NCI-H2227 (cell line): ENCODE measurements around the gene PCYT1A.
"Not testable (repeated sequence)": the region's sequence is repeated elsewhere in the genome, so short reads cannot be mapped to it uniquely, and the experiment has no call there.

Source experiments
- DNase-seq: peaks from one replicate; lab custom pipeline; 2025; ENCODE audit not compliant: unreplicated experiment; lab: John Stamatoyannopoulos, UW

PCYT1A gene

DNA sequence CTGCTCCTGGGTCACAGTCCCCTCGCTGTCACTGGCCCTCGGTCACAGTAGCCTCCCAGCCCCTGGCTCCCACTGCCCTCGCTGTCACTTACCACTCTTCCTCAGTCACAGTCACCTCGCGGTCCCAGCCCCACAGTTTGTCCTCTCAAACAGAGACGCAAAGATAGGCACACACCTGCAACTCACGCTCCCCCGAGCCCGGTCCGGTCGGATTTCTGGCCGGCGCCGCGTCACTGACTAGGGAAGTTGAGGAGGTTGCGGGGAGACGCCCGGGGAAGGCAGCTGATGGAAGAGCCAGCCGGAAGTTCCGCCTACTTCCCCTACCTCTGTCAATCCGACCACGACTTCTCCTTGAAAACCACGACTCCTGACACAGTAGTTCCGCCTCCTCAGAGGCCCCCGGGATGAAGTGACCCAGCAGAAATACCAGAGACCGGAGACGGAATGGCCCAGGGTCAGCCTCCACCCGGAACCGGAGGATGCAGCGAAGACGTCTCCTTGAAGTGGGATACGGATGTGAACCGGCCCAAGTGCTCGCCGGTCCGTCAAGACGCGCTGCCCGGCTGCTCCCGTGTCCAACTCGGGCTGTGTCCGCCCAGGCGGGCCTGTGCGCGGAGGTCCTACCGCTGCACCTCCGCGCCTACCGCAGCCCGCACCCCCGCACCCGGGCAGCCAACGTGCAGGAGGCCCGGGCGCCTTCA, at the start of gene PCYT1A:
TSS of gene PCYT1A (minus strand) at position 287 of the 701 bp plus-strand sequence. CDS start 17,195 bp downstream, outside the sequence.
- peak; percentile 94 for DNase-seq

DNA sequence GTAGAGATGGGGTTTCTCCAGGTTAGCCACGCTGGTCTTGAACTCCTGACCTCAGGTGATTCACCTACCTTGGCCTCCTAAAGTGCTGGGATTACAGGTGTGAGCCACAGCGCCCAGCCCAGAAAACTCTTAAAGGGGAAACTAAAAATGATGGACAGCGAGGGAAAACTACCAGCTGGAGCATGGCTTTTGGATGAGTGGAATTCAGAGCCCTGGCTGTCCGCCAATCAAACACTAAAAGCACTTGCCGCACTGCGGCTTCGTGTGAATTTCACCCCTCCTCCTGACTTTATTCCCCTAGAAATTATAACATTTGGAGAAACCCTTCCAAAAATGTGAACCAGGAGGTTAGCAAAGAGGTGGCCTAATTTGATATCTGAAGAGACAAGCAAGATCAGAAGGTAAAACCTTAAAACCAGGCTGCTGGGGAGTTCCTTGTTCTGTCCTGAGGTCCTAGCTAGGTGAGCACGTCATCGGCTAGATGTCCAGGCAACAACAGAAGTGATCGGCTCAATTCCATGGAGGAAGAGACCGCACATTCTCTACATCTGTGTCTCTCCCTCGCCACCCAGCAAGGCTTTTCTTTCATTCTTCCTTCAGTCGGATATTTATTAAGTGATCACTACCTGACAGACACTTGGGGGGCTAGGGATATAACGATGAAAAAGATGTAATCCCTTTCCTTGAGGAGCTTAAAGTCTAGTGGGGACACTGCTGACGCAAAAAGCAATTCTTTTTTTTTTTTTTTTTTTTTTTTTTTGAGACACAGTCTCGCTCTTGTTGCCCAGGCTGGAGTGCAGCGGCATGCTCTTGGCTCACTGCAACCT, 49.0 kb upstream of the PCYT1A start:
- no peak for DNase-seq

DNA sequence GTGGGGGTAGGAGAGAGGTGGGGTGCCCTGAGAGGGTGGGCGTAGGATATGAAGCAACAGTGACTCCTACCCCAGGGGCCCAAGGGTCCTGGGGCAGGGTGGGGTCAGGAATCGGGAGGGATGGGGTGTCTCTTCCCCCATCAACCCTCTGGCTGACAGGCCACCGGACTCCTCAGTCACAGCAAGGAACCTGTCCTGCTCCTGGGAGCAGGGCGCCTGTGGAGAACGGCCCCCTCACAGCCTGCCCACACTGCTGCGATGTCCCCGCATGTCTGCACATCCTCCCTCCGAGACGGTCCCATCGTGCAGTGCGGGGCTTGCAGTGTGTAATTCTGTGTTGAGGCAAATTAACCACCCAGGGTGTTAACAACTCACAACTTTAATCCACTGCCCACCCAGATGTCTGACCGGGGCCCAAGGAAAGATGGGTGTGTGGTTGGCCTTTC, 48.0 kb upstream of the PCYT1A start:
- peak; percentile 15 for DNase-seq

DNA sequence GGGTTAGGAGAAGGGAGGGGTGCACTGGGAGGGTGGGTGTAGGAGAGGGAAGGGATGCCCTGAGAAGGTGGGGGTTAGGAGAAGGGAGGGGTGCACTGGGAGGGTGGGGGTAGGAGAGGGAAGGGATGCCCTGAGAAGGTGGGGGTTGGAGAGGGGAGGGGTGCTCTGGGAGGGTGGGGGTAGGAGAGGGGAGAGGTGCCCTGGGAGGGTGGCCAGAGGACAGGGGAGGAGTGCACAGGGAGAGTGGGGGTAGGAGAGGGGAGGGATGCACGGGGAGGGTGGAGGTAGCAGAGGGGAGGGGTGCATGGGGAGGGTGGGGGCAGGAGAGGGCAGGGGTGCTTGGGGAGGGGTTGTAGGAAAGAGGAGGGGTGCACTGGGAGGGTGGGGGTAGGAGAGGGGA, 47.5 kb upstream of the PCYT1A start:
- DNase-seq = no peak

DNA sequence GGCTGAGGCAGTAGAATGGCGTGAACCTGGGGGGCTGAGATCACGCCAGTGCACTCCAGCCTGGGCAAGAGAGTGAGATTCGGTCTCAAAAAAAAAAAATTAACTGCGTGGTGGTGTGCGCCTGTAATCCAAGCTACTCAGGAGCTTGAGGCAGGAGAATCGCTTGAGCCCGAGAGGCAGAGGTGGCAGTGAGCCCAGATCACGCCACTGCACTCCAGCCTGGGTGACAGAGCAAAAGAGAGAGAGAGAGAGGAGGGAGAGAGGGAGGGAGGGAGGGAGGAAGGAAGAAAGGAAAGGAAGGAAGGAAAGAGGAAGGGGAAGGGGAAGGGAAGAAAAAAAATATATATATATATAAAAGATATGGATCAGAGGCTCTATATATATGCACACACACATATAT, 44.6 kb upstream of the PCYT1A start:
- DNase-seq = no peak

DNA sequence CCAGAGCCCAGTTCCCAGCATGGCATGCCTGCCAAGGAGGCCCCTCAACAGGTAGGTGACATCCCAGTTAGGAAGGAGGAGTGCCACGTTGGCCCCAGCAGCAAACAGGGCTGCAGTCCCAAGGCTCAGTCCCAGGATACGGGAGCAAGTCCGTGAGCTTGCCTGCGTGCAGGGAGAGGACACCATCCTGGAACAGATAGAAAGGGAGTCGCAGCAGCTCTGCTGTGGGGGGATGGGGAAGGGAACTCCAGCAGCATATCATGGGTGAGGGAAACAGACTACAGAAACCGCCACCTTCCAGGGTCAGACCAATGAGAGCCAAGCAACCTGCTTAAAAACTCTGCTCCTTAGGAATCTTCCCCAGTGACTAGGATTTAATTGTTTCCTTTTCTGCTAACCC, 39.9 kb upstream of the PCYT1A start:
- no peak for DNase-seq

DNA sequence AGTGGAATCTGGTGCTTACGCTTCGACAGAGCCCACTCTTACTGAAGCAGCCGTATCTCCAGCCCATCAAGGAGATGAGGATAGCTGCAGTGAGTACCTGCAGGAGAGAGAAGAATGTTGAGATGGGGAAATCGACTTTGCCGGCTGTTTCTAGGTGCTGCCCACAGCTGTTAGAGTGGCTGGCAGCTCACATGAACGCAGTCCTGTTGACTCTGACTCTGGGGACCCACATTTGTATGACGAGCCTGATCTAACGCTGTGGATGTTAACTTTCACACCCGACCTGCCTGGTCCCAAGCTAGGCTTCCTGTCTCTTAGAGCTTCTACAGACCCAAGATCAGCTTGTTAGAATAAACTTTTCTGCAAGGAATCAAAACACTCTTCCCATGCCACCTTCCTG, 39.4 kb upstream of the PCYT1A start:
- DNase-seq = no peak

DNA sequence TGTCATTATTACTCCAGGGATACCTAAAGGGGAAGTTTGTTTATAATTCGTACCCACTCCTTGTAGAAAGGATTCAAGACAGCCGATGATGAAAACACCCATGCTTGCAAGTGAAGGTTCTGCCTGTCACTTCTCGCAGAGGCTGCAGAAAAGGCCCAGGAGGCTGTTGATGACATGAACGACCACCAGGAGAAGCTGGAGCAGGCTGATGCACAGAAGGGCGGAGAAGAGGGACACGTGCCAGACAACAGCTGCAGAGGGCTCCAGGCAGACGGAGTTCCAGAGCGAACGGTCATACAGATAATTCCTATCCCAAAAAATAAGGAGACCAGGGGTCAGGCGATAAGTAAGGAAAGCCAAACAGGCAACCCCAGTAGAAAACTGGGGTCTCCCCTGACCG, 36.2 kb upstream of the PCYT1A start:
- DNase-seq = peak; percentile 58

DNA sequence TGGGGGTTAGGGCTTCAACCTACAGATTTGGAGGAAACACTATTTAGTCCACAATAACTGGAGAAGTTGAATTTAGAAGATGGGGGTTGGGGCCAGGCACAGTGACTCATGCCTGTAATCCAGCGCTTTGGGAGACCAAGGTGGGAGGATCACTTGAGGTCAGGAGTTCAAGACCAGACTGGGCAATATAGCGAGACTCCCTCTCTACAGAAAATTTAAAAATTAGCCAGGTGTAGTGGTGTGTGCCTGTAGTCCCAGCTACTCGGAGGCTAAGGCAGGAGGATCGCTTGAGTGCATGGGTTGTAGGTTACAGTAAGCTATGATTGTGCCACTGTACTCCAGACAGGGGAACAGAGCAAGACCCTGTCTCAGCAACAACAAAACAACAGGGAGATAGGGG, 35.5 kb upstream of the PCYT1A start:
- no peak for DNase-seq

DNA sequence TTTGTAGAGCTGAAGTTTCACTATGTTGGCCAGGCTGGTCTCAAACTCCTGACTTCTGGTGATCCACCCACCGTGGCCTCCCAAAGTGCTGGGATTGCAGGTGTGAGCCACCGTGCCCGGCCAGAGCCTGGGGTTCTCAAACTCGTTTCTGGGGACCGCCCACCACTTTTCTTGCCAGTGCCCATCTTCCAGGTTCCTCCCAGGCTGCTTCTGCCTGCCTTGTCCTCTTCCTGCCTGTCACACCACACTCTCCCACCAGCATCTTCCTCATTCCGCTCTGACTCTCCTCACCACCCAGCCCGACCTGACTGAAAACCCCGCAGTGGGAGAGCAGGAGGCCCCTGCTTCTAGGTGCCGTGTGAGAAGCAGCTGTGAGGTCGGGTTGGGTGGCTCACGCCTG, 33.6 kb upstream of the PCYT1A start:
- no peak for DNase-seq

DNA sequence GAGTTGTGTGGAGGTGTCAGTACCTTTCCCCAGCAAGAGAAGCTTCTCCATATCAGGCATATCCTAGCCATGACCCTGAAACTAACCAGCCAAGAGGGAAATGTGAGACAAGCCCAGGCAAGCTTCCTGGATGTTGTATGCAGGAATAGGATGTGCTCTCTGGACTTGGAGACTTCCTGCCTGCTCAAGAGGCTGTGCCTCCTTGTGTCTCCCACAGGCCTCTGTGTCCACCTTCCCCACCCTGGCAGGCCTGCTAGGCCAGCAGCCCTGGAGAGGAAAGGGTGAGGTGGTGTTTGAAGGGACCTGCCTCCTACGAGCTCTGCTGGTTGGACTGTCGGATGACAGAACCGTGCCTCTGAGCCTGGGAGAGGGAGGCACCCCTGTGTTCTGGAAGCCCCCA, 32.6 kb upstream of the PCYT1A start:
- DNase-seq = no peak

DNA sequence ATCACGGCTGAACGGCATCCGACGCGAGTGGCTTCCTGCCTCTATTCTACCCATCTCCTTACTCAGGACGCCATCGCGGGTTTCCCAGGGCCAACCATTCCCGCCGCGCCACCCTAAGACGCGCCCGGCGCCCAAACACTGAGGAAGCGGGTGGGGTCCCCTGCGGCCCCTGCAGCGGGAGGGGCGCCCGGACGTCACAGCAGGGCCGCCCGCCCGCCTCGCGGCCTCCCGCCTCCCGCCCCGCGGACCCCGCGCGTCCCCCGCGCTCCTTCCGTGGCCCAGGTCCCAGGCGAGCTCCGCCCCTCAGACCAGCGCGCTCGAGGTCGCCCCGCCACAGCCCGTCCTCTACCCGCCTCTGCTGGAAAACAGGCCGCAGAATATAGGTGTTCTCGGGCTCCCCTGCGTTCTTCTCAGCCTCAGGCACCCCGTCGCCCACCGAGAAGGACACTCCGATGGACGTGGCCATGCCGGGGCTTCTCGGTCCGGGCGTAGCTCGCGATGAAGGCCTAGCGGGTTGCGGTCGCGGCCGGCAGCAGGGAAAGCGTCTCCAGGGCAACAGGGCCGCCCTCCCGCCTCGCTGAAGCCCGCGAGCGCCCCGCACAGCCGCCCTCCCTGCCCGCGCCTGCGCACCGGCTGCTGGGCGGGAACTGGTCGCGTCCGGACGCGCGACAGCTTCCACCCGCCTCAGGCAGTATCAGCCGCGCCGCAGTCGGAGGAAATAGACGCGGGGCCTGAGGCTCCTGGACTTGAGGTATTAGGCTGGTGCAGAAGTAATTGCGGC, 30.4 kb upstream of the PCYT1A start, which contains the start of gene DYNLT2B:
TSS of gene DYNLT2B (minus strand) at position 554 of the 781 bp plus-strand sequence. CDS start at position 466, 88 bp downstream.
- DNase-seq = peak; percentile 95

DNA sequence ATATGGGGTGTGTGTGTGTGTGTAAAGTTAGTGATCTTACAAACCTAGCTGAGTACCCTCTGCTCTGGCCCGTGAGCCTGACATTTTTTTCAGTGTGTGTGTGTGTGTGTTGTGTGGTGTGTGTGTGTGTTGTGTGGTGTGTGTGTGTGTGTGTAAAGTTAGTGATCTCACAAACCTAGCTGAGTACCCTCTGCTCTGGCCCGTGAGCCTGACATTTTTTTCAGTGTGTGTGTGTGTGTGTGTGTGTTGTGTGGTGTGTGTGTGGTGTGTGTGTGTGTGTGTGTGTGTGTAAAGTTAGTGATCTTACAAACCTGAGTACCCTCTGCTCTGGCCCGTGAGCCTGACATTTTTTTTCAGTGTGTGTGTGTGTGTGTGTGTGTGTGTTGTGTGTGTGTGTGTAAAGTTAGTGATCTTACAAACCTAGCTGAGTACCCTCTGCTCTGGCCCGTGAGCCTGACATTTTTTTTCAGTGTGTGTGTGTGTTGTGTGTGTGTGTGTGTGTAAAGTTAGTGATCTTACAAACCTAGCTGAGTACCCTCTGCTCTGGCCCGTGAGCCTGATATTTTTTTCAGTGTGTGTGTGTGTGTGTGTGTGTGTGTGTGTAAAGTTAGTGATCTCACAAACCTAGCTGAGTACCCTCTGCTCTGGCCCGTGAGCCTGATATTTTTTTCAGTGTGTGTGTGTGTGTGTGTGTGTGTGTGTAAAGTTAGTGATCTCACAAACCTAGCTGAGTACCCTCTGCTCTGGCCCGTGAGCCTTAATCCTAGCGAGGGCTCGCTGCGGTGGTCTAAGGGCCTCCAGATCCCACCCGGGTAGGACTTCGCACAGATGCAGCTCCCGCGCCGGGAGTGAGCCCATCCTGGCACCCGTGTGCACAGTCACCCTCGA, 29.5 kb upstream of the PCYT1A start:
- peak; percentile 20 for DNase-seq

DNA sequence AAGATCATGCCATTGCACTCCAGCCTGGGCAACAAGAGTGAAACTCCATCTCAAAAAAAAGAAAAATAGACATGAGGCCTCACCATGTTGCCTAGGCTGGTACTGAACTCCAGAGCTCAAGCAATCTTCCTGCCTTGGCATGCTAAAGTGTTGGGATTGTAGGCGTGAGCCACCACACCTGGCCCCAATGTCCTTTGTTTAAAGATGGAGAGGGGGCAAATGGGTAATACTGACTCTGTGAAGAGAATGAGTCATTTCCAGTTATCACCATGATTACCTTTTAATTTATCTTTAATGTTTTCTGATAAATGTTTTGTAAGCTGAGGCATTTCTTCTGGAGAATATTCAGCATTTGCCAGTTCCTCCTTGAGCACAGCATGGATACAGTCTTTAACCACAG, 28.3 kb upstream of the PCYT1A start:
- DNase-seq = no peak

DNA sequence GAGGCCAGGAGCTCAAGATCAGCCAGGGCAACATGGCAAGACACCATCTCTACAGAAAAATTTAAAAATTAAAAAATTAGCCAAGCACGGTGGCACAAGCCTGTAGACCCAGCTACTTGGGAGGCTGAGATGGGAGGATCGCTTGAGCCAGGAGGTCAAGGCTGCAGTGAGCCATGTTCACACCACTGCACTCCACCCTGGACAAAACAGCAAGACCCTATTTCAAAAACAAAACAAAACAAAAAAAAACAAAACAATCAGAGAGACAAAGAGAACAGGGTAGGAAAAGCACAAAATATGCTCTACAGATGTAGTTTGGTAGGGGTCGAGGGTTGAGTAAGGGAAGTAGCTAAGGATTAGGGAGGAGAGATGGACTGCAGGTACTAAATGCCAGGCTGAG, 27.1 kb upstream of the PCYT1A start:
- DNase-seq = no peak

DNA sequence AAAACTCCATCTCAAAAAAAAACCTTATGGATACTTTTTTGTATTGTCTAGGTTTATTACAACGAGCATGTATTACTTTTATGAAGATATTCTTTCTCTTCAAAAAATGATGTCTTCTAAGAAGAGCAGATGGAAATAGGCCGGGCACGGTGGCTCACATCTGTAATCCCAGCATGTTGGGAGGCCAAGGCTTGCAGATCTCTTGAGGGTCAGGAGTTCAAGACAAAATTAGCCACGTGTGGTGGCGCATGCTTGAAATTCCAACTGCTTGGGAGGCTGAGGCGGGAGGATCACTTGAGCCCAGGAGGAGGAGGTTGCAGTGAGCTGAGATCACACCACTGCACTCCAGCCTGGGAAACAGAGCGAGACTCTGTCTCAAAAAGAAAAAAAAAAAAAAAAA, 26.6 kb upstream of the PCYT1A start:
- not testable (repeated sequence) for DNase-seq

DNA sequence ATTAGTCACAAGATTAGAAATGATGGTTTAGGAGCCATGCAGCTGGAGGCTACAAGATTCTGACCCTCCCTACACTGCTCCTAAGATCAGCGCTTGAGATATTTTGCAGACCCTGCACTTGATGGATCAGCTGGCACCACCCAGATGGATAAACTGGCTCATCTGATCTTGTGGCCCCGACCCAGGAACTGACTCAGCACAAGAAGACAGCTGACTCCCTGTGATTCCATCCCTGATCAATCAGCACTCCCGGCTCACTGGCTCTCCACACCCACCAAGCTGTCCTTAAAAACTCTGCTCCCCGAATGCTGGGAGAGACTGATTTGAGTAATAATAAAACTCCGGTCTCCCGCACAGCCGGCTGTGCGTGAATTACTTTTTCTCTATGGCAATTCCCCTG, 15.4 kb upstream of the PCYT1A start:
- DNase-seq = not testable (repeated sequence)

DNA sequence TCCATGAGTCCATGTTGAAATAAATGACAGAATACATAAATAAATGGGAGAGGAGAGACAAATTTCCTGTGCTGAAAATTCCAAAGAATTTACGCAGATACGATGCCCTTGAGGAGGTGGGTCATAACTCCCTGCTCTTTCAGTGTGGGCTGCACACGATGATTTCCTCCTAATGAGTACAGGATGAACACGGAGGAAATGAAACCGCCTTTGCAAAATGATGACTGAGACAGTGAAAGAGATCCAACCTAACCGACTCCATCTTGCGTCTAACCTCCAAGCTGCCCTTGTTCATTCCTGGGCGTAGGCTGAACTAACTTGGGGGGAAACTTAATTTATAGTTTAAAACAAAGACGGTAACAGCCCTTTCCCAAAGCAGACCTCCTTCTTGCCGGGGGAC, 15.0 kb upstream of the PCYT1A start:
- not testable (repeated sequence) for DNase-seq

DNA sequence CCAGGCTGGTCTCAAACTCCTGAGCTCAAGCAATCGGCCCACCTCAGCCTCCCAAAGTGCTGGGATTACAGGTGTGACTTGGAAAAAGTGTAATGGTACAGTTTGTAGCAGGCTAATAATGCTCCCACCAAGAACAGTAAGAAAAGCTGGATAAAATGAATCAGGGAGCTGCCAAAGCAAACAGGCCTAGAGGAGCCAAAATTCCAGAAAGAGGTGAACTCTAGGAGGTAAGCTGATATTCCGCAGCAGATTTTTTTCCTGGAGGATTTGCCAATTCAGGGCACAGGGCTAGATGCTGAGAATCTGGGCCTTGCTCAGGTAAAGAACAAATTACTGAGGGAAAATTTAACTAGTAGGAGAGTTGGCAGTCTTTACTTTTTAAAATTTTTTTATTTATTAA, 11.0 kb upstream of the PCYT1A start:
- DNase-seq = no peak

DNA sequence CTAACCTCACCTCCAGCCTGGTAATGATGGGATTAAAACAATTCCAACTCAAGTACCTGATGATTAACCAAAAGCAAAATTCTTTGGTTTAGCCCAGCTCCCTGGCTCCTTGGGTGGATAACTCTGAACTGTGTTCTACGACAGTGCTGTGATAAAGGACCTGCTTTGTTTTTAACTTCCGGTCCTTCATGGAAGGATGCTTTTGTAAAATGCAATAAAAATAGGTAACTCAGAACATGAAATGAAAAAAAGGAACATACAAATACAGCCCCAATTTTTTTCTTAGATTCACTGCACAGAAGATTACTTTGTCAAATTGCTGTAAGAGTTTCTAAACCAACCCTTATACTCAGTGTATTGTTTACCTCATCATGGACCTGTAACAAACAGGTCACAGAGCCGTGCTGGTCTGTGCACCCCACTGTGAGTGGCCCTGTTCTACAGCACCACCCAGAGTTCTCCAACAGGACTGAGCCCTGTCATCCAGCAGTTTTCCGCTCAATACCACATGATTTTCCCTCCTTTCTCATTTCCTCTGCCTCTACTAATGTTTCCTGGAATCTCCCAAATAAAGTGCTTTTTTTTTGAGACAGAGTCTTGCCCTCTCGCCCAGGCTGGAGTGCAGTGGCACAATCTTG, 4.9 kb upstream of the PCYT1A start:
- DNase-seq = no peak
